H1 (cell line): Measurements from ENCODE around the gene CIAO2B. TPM values are rescaled to one million over a fixed set of nuclear protein-coding genes. Genes with fewer than 3 reads are reported as not detected.

Experiments used
- CTCF ChIA-PET: fragments of 300-600 bp; sonication (Branson Sonifier 250); formaldehyde crosslinking; loops from one replicate; lab custom pipeline; 2021; ENCODE audit not compliant: partially characterized antibody; lab: Charles Lee
- POLR2A ChIA-PET: fragments of 300-600 bp; sonication (Branson Sonifier 250); formaldehyde crosslinking; loops from one replicate; lab custom pipeline; 2021; ENCODE audit warnings: inconsistent platforms; ENCODE audit not compliant: partially characterized antibody; lab: Charles Lee
- DNase-seq, 2 experiments: peaks; one replicate each; pipeline versions ENCODE4 v3.0.0 to v3.0.0-alpha.2; 2010 to 2022; ENCODE audit warnings: low spot score in 2 of 2, low read depth in 1 of 2, mixed read lengths in 1 of 2
- FAIRE-seq: peaks from 2 replicates; lab custom pipeline; 2011; peaks lifted over from hg19 to GRCh38; lab: Jason Lieb, UNC
- H2AFZ ChIP-seq: 2 replicates; pipeline ENCODE4 v1.8.1; 2012; ENCODE audit warnings: low read length, inconsistent platforms
- H2AK5ac ChIP-seq: 2 replicates; pipeline ENCODE4 v1.6.1; 2013; ENCODE audit warnings: low read depth, low read length
- H2BK120ac ChIP-seq: replicated peaks from 2 replicates; pipeline ENCODE3; 2013; ENCODE audit warnings: low read depth, low read length, inconsistent platforms
- H2BK12ac ChIP-seq: 2 replicates; pipeline ENCODE4 v1.6.1; 2013; ENCODE audit warnings: low read depth, low read length
- H2BK15ac ChIP-seq: 2 replicates; pipeline ENCODE4 v1.6.1; 2013; ENCODE audit warnings: low read length
- H2BK20ac ChIP-seq: 2 replicates; pipeline ENCODE4 v1.6.1; 2013; ENCODE audit warnings: low read length
- H2BK5ac ChIP-seq: 2 replicates; pipeline ENCODE4 v1.6.1; 2013; ENCODE audit warnings: low read depth, low read length
- H3K14ac ChIP-seq: 2 replicates; pipeline ENCODE4 v1.6.1; 2013; ENCODE audit warnings: inconsistent platforms; ENCODE audit not compliant: insufficient read length
- H3K18ac ChIP-seq: 2 replicates; pipeline ENCODE4 v1.6.1; 2013; ENCODE audit warnings: low read length; ENCODE audit errors: extremely low read depth
- H3K23ac ChIP-seq: 2 replicates; pipeline ENCODE4 v1.6.1; 2013; ENCODE audit warnings: inconsistent platforms; ENCODE audit not compliant: insufficient read length
- H3K23me2 ChIP-seq: 2 replicates; pipeline ENCODE4 v1.6.1; 2013; ENCODE audit warnings: low read depth, low read length
- H3K27ac ChIP-seq: 2 replicates; pipeline ENCODE4 v1.6.1; 2011; ENCODE audit warnings: low read depth, low read length, inconsistent platforms
- H3K27me3 ChIP-seq, 4 experiments: replicated peaks in 1 of 4; 1 replicate in 1 of 4; 2 replicates in 3 of 4; pipeline versions ENCODE4 v1.6.1 to v1.8.1; 2011 to 2013; ENCODE audit warnings: low read length in 3 of 4, mild to moderate bottlenecking in 3 of 4, inconsistent platforms in 2 of 4, mixed read lengths in 2 of 4, moderate library complexity in 1 of 4; ENCODE audit not compliant: control insufficient read depth in 3 of 4, insufficient read depth in 3 of 4; ENCODE audit errors: extremely low read depth in 1 of 4
- H3K36me3 ChIP-seq, 4 experiments: 2 replicates each; pipeline versions ENCODE4 v1.6.1 to v1.8.1; 2011 to 2013; ENCODE audit warnings: mild to moderate bottlenecking in 4 of 4, low read length in 3 of 4, moderate library complexity in 2 of 4, control low read depth in 1 of 4, inconsistent platforms in 1 of 4; ENCODE audit not compliant: insufficient read depth in 4 of 4, control insufficient read depth in 2 of 4
- H3K4ac ChIP-seq: replicated peaks from 2 replicates; pipeline ENCODE3; 2013; ENCODE audit warnings: low read length, low read depth, mixed read lengths, inconsistent platforms; ENCODE audit not compliant: insufficient read length
- H3K4me1 ChIP-seq, 4 experiments: replicated peaks in 1 of 4; 1 replicate in 1 of 4; 2 replicates in 3 of 4; pipeline versions ENCODE4 v1.6.1 to v1.8.1; 2011 to 2013; ENCODE audit warnings: low read length in 3 of 4, inconsistent platforms in 2 of 4, mixed read lengths in 1 of 4; ENCODE audit not compliant: insufficient read depth in 4 of 4, control insufficient read depth in 3 of 4
- H3K4me2 ChIP-seq, 2 experiments: 2 replicates each; pipeline versions ENCODE4 v1.6.1 to v1.8.1; 2011 to 2013; ENCODE audit warnings: low read depth in 2 of 2, low read length in 2 of 2, control low read depth in 1 of 2, inconsistent platforms in 1 of 2, mild to moderate bottlenecking in 1 of 2; ENCODE audit not compliant: insufficient read depth in 1 of 2
- H3K4me3 ChIP-seq, 4 experiments: fragments of 200-600, 300-600 bp in 1 of 4; sonication (generic), shearing (Covaris generic), sonication (Bioruptor Twin) in 1 of 4; 2 replicates each; pipeline versions ENCODE4 v1.5.1 to v1.8.1; 2011 to 2016; ENCODE audit warnings: low read length in 4 of 4, low read depth in 3 of 4, control low read depth in 2 of 4, inconsistent platforms in 2 of 4, mild to moderate bottlenecking in 2 of 4, mixed read lengths in 1 of 4, moderate library complexity in 1 of 4; ENCODE audit not compliant: insufficient read depth in 2 of 4; ENCODE audit errors: extremely low read depth in 1 of 4
- H3K56ac ChIP-seq: replicated peaks from 2 replicates; pipeline ENCODE3; 2013; ENCODE audit warnings: low read depth, mild to moderate bottlenecking, mixed read lengths, low read length, inconsistent platforms; ENCODE audit not compliant: insufficient read length
- H3K79me1 ChIP-seq: 2 replicates; pipeline ENCODE4 v1.6.1; 2013; ENCODE audit warnings: low read depth, low read length, control low read depth
- H3K79me2 ChIP-seq, 2 experiments: 2 replicates each; pipeline versions ENCODE4 v1.6.1 to v1.8.1; 2012 to 2013; ENCODE audit warnings: low read length in 2 of 2, mild to moderate bottlenecking in 2 of 2, inconsistent platforms in 1 of 2; ENCODE audit not compliant: insufficient read depth in 2 of 2, control insufficient read depth in 1 of 2
- H3K9ac ChIP-seq, 4 experiments: replicated peaks in 1 of 4; 1 replicate in 1 of 4; 2 replicates in 3 of 4; pipeline versions ENCODE4 v1.6.1 to v1.8.1; 2011 to 2013; ENCODE audit warnings: low read depth in 3 of 4, low read length in 3 of 4, control low read depth in 2 of 4, mild to moderate bottlenecking in 2 of 4, moderate library complexity in 2 of 4, inconsistent platforms in 1 of 4; ENCODE audit errors: extremely low read depth in 1 of 4
- H3K9me3 ChIP-seq, 2 experiments: 2 replicates each; pipeline versions ENCODE4 v1.6.1 to v1.8.1; 2012 to 2013; ENCODE audit warnings: mild to moderate bottlenecking in 2 of 2, moderate library complexity in 2 of 2, control low read depth in 1 of 2, inconsistent platforms in 1 of 2, low read depth in 1 of 2, low read length in 1 of 2, mixed read lengths in 1 of 2; ENCODE audit not compliant: insufficient read depth in 2 of 2
- H4K20me1 ChIP-seq, 2 experiments: replicated peaks in 1 of 2; 2 replicates each; pipeline versions ENCODE3 to v1.8.1; 2011 to 2013; ENCODE audit warnings: inconsistent platforms in 2 of 2, low read length in 2 of 2, mild to moderate bottlenecking in 1 of 2; ENCODE audit not compliant: insufficient read depth in 2 of 2, control insufficient read depth in 1 of 2
- H4K5ac ChIP-seq: 2 replicates; pipeline ENCODE4 v1.6.1; 2013; ENCODE audit warnings: low read length, low read depth, mixed read lengths, inconsistent platforms; ENCODE audit not compliant: insufficient read length
- H4K8ac ChIP-seq: 2 replicates; pipeline ENCODE4 v1.8.0; 2013; ENCODE audit warnings: mild to moderate bottlenecking, moderate library complexity, low read length, inconsistent platforms; ENCODE audit not compliant: insufficient read depth; ENCODE audit errors: extremely low read depth
- H4K91ac ChIP-seq: replicated peaks from 2 replicates; pipeline ENCODE3; 2013; ENCODE audit warnings: low read length, mixed read lengths, inconsistent platforms; ENCODE audit not compliant: insufficient read length
- BCL11A ChIP-seq, 2 experiments: IDR thresholded peaks; one replicate each; pipeline ENCODE4 v1.6.1; 2011; ENCODE audit warnings: low read depth in 2 of 2, low read length in 2 of 2, mild to moderate bottlenecking in 2 of 2
- WGBS, 2 experiments: shearing (Covaris generic) in 1 of 2; methylation state at CpG; one replicate each; pipeline versions ENCODE4 v1.1.6 to v1.1.7; 2013 to 2015; ENCODE audit warnings: low lambda C conversion rate in 2 of 2, mixed read lengths in 2 of 2, inconsistent platforms in 1 of 2, low coverage in 1 of 2, missing lambda C conversion rate in 1 of 2; ENCODE audit not compliant: insufficient replicate concordance in 2 of 2, insufficient coverage in 1 of 2, insufficient read length in 1 of 2; ENCODE audit errors: extremely low coverage in 1 of 2, missing lambda C conversion rate in 1 of 2; 5-methylcytosine and 5-hydroxymethylcytosine counted together
- polyA plus RNA-seq, 7 experiments: library from polyadenylated mRNA; depleted of rRNA in 3 of 7; stranded (reverse) in 5 of 7; unstranded in 2 of 7; fragments of >200 nt in 5 of 7; fragments of 200-250 nt in 2 of 7; gene quantifications; 1 replicate in 5 of 7; 2 replicates in 1 of 7; 4 replicates in 1 of 7; pipeline versions ENCODE4 v1.2.1 to v1.2.3, GENCODE V29; 2011 to 2013; ENCODE audit warnings: missing spikeins in 2 of 7, mixed read lengths in 2 of 7
- total RNA-seq: library from RNA; stranded (reverse); fragmentation: NEBNext Ultra II Directional; extraction: Animal tissue kit (Norgen Biotek cat#: 25700); gene quantifications from 2 replicates; pipeline ENCODE4 v1.2.1, GENCODE V29; 2021

The CIAO2B gene
- total and polyA plus RNA-seq, 2 of the 8 experiments (the other 6 are each of a cell fraction or from before 2014, with no cell fraction given), result 65.6 to 248 TPM

DNA sequence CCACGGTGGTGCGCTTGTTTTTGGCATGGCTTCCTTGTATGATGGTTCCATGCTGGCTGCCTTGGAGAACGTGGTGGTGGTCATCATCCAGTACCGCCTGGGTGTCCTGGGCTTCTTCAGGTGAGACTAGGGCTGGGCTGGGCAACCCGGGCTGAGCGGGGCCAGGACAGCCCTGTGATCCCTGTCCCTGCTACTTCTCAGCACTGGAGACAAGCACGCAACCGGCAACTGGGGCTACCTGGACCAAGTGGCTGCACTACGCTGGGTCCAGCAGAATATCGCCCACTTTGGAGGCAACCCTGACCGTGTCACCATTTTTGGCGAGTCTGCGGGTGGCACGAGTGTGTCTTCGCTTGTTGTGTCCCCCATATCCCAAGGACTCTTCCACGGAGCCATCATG lies 6.0 kb upstream of the CIAO2B start:
- no peaks in the 10 kb centered on the region for H3K9me3 ChIP-seq

More for the DNA sequence above, 6.0 kb upstream of the CIAO2B start:
- CTCF ChIA-PET, result interaction anchor here (1.0 to 1.4 kb wide), 2 partner anchors 12 to 14 kb away, joined by 3 read pairs; no protein-coding TSS in a partner anchor
- Histone ChIP-seq H2BK5ac (no peak overlapping the region), H4K5ac (no peak overlapping the region), H3K4me2 (no peak overlapping the region), H4K91ac (no peak overlapping the region), H2BK15ac (no peak overlapping the region), H3K9ac (no peak overlapping the region), H2AFZ (no peak overlapping the region), H2BK12ac (no peak overlapping the region), H4K20me1 (peaks cover 0 to 10% of the 10 kb centered on the region in 2 experiments), H3K79me1 (peaks cover 2% of the 10 kb centered on the region; the same call in 1 of the 2 replicates), H3K4me3 (no peak overlapping the region), H3K4me1 (peaks cover 0 to 3% (median 2%) of the 10 kb centered on the region in 4 experiments; a peak in 4 of 7 replicates), H3K4ac (no peak overlapping the region), H2BK20ac (no peak overlapping the region), H3K18ac (no peak overlapping the region), H3K27ac (no peak overlapping the region), H4K8ac (no peak overlapping the region), H2AK5ac (no peak overlapping the region), H3K14ac (no peak overlapping the region), H3K56ac (no peak overlapping the region), H3K27me3 (peaks cover 0 to 6% (median 4%) of the 10 kb centered on the region in 4 experiments; a peak in 4 of 7 replicates), H3K23ac (no peak overlapping the region), H3K79me2 (no peaks in the 10 kb centered on the region), H3K23me2 (peaks cover 2% of the 10 kb centered on the region; the same call in 1 of the 2 replicates), H3K36me3 (peaks cover 5 to 18% (median 15%) of the 10 kb centered on the region in 4 experiments; a peak in 7 of 8 replicates), H2BK120ac (no peak overlapping the region)
- 84% methylated on average over 15 of the region's 16 CpGs; no CpG with 5 or more reads in 1 of the 2 experiments for WGBS, 2 experiments
- DNase-seq (no peak), FAIRE-seq (no peak)
- no peak for TF ChIP-seq BCL11A (IDR thresholded peaks at IDR 0.05; ENCODE audit: low read depth in 2 of 2, low read length in 2 of 2)
- POLR2A ChIA-PET, result no interaction called here
